HepG2 (cell line): Measurements from ENCODE around the gene HSD11B2. TPM values are rescaled to one million over a fixed set of nuclear protein-coding genes. Genes with fewer than 3 reads are reported as not detected.
A peak's percentile ranks its signal among the peaks of the same experiment; 100 is the strongest.

ENCODE experiments used
- ARHGAP35 ChIP-seq: sonication (generic); formaldehyde crosslinking; IDR thresholded peaks from 2 replicates; pipeline ENCODE4 v1.9.0; 2022; ENCODE audit warnings: mild to moderate bottlenecking, inconsistent platforms, moderate library complexity, missing genetic modification reagents, borderline replicate concordance
- ATAD3A ChIP-seq: sonication (generic); formaldehyde crosslinking; IDR thresholded peaks from 2 replicates; pipeline ENCODE4 v1.4.0; 2020; ENCODE audit warnings: missing genetic modification reagents
- EP300 ChIP-seq, 3 experiments: sonication (generic) in 1 of 3; formaldehyde crosslinking in 1 of 3; IDR thresholded peaks; 2 replicates each; pipeline versions ENCODE4 v1.5.1 to v1.6.1; 2011 to 2020; ENCODE audit warnings: low read depth in 2 of 3, low read length in 2 of 3, borderline replicate concordance in 1 of 3, improper control_type of control experiment in 1 of 3, mild to moderate bottlenecking in 1 of 3, missing genetic modification reagents in 1 of 3, moderate library complexity in 1 of 3
- FIP1L1 ChIP-seq: fragments of 200-400 bp; formaldehyde crosslinking; IDR thresholded peaks from 2 replicates; pipeline ENCODE4 v1.6.1; 2018; ENCODE audit warnings: low read depth, mild to moderate bottlenecking, low read length, moderate library complexity, borderline replicate concordance; ENCODE audit not compliant: insufficient read depth
- HOXA3 ChIP-seq: sonication (generic); formaldehyde crosslinking; IDR thresholded peaks from 2 replicates; pipeline ENCODE4 v1.5.0; 2020; ENCODE audit warnings: missing genetic modification reagents
- IRX3 ChIP-seq: sonication (generic); formaldehyde crosslinking; IDR thresholded peaks from 2 replicates; pipeline ENCODE4 v1.8.1; 2023; ENCODE audit warnings: mild to moderate bottlenecking, low read depth, missing genetic modification reagents, borderline replicate concordance
- PHF20 ChIP-seq: sonication (generic); formaldehyde crosslinking; IDR thresholded peaks from 2 replicates; pipeline ENCODE4 v1.5.0; 2020; ENCODE audit warnings: mild to moderate bottlenecking, missing genetic modification reagents
- REPIN1 ChIP-seq: sonication (generic); formaldehyde crosslinking; IDR thresholded peaks from 2 replicates; pipeline ENCODE4 v1.8.0; 2022; ENCODE audit warnings: missing genetic modification reagents, low read depth, mild to moderate bottlenecking, borderline replicate concordance
- SP2 ChIP-seq: sonication (generic); formaldehyde crosslinking; IDR thresholded peaks from 2 replicates; pipeline ENCODE4 v1.5.1; 2020; ENCODE audit warnings: mild to moderate bottlenecking, missing genetic modification reagents
- TBP ChIP-seq: sonication (generic); formaldehyde crosslinking; IDR thresholded peaks from 2 replicates; pipeline ENCODE4 v1.5.0; 2020; ENCODE audit warnings: missing genetic modification reagents
- ZKSCAN8 ChIP-seq: IDR thresholded peaks from 2 replicates; pipeline ENCODE4 v1.6.1; 2016; ENCODE audit warnings: borderline replicate concordance, missing genetic modification reagents, missing compliant biosample characterization
- ZNF292 ChIP-seq: sonication (generic); formaldehyde crosslinking; IDR thresholded peaks from 2 replicates; pipeline ENCODE4 v1.8.1; 2022; ENCODE audit warnings: mild to moderate bottlenecking, low read depth, missing genetic modification reagents, borderline replicate concordance
- ZNF564 ChIP-seq: sonication (generic); formaldehyde crosslinking; IDR thresholded peaks from 2 replicates; pipeline ENCODE4 v1.8.1; 2023; ENCODE audit warnings: mild to moderate bottlenecking, missing genetic modification reagents
- ZNF598 ChIP-seq: sonication (generic); formaldehyde crosslinking; IDR thresholded peaks from 2 replicates; pipeline ENCODE4 v1.5.1; 2020; ENCODE audit warnings: mild to moderate bottlenecking, missing genetic modification reagents, borderline replicate concordance
- polyA plus RNA-seq, 8 experiments: library from polyadenylated mRNA; depleted of rRNA in 3 of 8; stranded (reverse) in 7 of 8; unstranded in 1 of 8; fragments of >200 nt; fragmentation: Illumina TruSeq in 4 of 8; extraction: Trizol in 4 of 8; gene quantifications; 2 replicates each; pipeline versions ENCODE4 v1.2.1 to v1.2.3, GENCODE V29; 2011 to 2016; ENCODE audit warnings: low read depth in 4 of 8, missing spikeins in 1 of 8, mixed read lengths in 1 of 8; ENCODE audit not compliant: insufficient read depth in 1 of 8
- total RNA-seq, 5 experiments: library from RNA; depleted of rRNA; stranded (reverse); fragments of >200 nt; fragmentation: Illumina TruSeq; extraction: Trizol; gene quantifications; 2 replicates each; pipeline ENCODE4 v1.2.3, GENCODE V29; 2016; ENCODE audit warnings: low read depth in 1 of 5
- TF ChIP-seq, protein P1 (sequence below): sonication (generic); formaldehyde crosslinking; IDR thresholded peaks from 2 replicates; pipeline ENCODE4 v1.5.0; 2020; ENCODE audit warnings: mild to moderate bottlenecking, missing genetic modification reagents
- TF ChIP-seq, protein P2 (sequence below): sonication (generic); formaldehyde crosslinking; IDR thresholded peaks from 2 replicates; pipeline ENCODE4 v1.9.0; 2022; ENCODE audit warnings: missing genetic modification reagents, mild to moderate bottlenecking, borderline replicate concordance
- TF ChIP-seq, protein P3 (sequence below): IDR thresholded peaks from 2 replicates; pipeline ENCODE4 v1.6.1; 2018; ENCODE audit warnings: missing genetic modification reagents

HSD11B2 gene
- total and polyA plus RNA-seq, 2 of the 13 experiments (the other 11 are each of a cell fraction or from before 2014, with no cell fraction given), result 8.9 to 13.6 TPM

DNA sequence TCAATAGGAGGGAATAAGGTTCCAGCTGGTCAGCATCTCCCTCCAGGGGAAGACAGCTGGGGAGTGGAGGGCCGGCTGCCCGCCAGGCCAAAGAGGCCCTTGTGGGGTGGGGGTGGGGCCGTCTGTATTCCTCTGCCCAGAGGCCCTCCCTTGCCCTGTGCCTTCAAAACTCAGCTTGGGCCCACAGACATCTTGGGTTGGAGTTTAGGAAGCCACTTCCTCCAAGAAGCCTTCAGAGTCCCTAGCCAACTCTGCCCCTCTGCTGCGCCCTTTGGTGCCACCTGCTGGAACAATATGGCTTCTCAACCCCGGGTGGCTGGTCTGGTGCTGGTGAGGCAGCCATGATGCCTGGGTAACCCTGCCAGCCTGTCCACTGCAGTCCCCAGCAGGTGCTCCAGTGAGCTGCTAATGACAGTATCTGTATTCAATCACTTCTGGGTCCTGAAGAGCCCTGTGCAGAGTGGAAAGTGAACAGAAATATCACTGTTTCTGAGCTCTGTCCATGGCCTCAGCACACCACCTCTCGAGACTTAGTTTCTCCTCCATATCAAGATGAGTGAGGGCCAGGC is 16.7 kb downstream of the HSD11B2 start (continued):
- TF ChIP-seq, protein P1, sequence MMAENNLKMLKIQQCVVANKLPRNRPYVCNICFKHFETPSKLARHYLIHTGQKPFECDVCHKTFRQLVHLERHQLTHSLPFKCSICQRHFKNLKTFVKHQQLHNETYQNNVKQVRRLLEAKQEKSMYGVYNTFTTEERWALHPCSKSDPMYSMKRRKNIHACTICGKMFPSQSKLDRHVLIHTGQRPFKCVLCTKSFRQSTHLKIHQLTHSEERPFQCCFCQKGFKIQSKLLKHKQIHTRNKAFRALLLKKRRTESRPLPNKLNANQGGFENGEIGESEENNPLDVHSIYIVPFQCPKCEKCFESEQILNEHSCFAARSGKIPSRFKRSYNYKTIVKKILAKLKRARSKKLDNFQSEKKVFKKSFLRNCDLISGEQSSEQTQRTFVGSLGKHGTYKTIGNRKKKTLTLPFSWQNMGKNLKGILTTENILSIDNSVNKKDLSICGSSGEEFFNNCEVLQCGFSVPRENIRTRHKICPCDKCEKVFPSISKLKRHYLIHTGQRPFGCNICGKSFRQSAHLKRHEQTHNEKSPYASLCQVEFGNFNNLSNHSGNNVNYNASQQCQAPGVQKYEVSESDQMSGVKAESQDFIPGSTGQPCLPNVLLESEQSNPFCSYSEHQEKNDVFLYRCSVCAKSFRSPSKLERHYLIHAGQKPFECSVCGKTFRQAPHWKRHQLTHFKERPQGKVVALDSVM (CRISPR knock-in tag), result no peak
- no peak for TF ChIP-seq ATAD3A (CRISPR knock-in tag)
- TF ChIP-seq EP300 (IDR thresholded peaks at IDR 0.05; ENCODE audit: low read depth in 2 of 2, low read length in 2 of 2), result no peak
- TF ChIP-seq EP300 (CRISPR knock-in tag; IDR thresholded peaks at IDR 0.05; ENCODE audit: borderline replicate concordance), result no peak
- no peak for TF ChIP-seq ZKSCAN8
- TF ChIP-seq PHF20, result 0 out of 2 replicates have a peak, but pooled peaks have one; percentile 27
- no peak for TF ChIP-seq ZNF598 (CRISPR knock-in tag)
- no peak for TF ChIP-seq IRX3 (CRISPR knock-in tag)
- peak; percentile 50; the same call in 1 of the 2 replicates for TF ChIP-seq ZNF292
- peak; percentile 45; the same call in 1 of the 2 replicates for TF ChIP-seq HOXA3 (CRISPR knock-in tag)
- TF ChIP-seq, protein P2, sequence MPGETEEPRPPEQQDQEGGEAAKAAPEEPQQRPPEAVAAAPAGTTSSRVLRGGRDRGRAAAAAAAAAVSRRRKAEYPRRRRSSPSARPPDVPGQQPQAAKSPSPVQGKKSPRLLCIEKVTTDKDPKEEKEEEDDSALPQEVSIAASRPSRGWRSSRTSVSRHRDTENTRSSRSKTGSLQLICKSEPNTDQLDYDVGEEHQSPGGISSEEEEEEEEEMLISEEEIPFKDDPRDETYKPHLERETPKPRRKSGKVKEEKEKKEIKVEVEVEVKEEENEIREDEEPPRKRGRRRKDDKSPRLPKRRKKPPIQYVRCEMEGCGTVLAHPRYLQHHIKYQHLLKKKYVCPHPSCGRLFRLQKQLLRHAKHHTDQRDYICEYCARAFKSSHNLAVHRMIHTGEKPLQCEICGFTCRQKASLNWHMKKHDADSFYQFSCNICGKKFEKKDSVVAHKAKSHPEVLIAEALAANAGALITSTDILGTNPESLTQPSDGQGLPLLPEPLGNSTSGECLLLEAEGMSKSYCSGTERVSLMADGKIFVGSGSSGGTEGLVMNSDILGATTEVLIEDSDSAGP (CRISPR knock-in tag), result 0 out of 2 replicates have a peak, but pooled peaks have one; percentile 10
- no peak for TF ChIP-seq ARHGAP35 (CRISPR knock-in tag)
- TF ChIP-seq REPIN1 (CRISPR knock-in tag), result 0 out of 2 replicates have a peak, but pooled peaks have one; percentile 63
- no peak for TF ChIP-seq FIP1L1
- TF ChIP-seq SP2 (CRISPR knock-in tag), result no peak
- TF ChIP-seq ZNF564 (CRISPR knock-in tag), result 0 out of 2 replicates have a peak, but pooled peaks have one; percentile 9
- TF ChIP-seq, protein P3, sequence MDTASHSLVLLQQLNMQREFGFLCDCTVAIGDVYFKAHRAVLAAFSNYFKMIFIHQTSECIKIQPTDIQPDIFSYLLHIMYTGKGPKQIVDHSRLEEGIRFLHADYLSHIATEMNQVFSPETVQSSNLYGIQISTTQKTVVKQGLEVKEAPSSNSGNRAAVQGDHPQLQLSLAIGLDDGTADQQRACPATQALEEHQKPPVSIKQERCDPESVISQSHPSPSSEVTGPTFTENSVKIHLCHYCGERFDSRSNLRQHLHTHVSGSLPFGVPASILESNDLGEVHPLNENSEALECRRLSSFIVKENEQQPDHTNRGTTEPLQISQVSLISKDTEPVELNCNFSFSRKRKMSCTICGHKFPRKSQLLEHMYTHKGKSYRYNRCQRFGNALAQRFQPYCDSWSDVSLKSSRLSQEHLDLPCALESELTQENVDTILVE (CRISPR knock-in tag), result no peak
- no peak for TF ChIP-seq TBP (CRISPR knock-in tag)
